HG03342 (cell line): ENCODE data around the gene DNAH6.

Source experiments
- ATAC-seq: cut with Tn5 transposase; IDR thresholded peaks from one replicate; pipeline ENCODE4 v1.9.1; 2021; ENCODE audit warnings: mild to moderate bottlenecking, moderate library complexity; ENCODE audit not compliant: unreplicated experiment

DNAH6 gene

DNA sequence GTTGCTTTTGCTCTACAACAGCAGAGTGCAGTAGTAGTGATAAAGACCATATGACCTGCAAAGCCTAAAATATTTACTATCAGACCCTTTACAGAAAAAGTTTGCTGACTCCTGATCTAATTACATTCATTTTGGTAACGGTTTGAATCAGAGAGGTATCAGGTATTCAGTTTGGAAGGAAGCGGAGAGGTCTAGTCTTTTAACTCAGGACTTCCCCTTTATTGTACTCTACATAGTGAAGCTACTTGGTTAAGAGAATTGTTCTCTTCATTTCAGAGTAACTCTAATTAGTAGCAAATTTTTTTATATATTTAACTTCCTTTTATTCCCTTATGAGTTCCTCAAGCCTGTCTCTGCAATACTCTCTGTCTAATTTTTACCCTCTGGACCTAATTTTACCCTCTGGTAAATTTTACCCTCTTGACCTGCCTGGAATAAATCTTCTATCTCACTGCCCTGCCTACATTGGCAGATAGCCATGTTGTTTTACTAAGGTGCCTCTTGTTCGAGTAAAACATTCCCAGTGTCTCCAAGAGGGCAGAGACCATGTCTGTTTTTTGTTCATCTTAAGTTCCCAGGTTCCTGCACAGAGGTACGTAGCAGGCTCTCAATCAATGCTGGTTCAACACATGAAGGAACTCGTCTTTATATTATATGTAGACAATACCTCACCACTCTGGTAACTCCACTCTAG, 170.6 kb downstream of the DNAH6 start:
- ATAC-seq = no peak

DNA sequence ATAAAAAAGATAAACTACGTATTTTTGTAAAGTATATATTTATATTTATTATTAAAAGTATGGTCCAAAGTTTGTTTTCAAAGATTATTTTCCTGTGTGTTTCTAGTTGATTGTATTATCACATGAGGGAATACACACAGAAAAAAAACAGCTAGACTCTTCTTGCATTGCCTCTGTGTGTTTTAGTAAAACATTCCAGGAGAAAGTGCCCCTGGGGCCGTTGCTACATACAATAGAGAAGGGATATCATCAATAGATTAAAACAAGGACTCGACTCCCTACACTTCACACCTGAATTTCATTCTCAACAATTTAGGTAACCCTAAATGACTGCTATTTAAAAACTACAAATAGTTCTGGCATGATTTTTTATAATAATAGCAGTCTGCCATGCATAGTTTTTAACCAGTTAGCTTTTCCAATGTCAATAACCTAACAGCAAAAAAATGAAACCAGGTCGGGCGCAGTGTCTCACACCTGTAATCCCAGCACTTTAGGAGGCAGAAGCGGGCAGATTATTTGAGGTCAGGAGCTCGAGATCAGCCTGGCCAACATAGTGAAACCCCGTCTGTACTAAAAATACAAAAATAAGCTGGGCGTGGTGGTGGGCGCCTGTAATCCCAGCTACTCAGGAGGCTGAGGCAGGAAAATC, 171.3 kb downstream of the DNAH6 start:
- ATAC-seq = no peak

DNA sequence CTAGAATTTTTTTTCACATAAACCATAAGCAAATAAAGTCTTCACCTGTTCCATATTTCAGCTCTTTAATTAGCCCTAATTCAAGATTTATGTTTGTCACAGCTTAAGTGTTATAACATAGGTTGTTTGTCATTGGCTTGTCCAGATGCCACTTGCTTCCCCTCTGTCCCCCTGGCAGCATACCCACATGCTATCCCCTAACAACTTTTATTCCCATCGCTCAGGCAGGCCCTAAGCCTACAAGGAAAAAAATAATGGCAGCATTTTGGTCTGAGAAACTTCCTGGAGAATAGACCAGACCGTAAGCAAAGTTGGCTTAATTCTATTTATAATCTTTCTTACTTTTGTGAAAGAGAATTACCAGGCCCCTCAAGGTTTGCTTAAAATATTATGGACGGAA, 173.9 kb downstream of the DNAH6 start:
- no peak for ATAC-seq

DNA sequence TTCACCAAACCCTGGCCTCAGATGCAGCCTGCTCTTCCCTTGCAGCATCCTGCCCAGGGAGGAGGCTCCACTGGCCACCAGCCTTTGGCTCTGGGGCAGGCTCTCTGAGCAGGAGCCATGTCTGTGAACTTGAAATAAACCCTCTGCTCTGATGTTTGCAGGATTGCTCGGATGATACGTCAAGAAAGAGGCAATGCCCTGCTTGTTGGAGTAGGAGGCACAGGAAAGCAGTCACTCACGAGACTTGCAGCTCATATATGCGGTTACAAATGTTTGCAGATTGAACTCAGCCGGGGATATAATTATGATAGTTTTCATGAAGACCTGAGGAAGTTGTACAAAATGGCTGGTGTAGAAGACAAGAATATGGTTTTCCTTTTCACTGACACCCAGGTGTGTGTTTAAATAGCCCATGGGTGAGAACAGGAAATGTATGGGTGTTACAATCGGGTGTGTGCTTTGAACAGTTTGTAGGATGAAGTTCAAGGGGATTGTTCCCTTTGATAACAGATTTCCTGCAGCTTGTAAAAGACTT, 177.9 kb downstream of the DNAH6 start:
- ATAC-seq = no peak

DNA sequence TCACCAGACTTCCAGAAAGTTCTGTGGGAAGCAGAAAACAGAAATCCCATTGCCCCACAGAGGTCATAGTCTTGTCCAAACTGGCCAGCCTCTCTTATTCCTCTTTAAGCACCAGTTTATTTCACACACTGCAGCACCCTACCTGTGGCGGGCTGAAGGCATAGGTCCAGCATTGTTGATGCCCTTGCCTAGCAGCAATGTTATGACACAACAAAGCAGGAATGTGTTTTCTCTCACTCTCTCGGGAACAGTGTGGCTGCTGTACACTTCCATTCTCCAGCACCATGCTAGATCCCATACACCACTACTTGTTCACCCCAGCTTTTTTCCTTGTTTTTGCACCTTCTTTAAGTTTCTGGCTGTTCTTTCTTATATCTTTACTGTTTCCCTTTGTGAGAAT, 181.6 kb downstream of the DNAH6 start:
- ATAC-seq = no peak

DNA sequence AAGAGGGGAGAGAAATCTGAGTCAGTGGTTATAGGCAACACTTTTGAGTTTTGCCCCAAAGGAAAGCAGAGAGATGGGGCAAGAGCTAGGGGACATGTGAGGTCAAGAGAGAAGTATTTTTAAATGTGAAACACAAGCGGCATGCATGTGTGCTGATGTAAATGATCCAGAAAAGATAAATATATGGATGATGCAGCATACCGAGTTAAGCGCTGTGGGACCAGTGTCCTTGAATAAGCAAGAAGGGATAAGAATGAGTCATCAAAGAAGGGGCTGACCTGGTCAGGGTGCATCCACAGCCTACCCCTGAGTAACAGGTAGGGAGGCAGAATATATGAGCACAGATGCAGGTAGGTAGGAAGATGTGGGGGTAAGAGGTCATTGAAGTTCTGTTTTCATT, 183.7 kb downstream of the DNAH6 start:
- ATAC-seq = no peak

DNA sequence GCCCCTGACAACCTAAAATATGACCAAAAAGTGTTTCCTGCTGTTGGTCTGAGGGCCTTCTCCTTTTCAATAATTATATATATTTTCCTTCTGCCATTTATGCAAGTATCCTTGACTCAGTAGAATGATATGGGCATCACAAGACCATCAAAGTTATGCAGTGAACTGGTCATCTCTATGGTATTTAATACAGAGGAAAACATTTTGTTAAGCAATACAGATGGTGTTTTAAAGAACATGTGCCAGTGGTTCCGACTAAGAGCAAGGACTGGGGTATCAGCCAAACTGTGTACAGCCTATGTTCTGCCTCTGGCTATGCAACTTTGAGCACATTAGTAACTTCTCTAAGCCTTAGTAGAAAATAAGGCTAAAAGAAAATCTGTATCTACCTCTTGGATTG, 185.6 kb downstream of the DNAH6 start:
- no peak for ATAC-seq

DNA sequence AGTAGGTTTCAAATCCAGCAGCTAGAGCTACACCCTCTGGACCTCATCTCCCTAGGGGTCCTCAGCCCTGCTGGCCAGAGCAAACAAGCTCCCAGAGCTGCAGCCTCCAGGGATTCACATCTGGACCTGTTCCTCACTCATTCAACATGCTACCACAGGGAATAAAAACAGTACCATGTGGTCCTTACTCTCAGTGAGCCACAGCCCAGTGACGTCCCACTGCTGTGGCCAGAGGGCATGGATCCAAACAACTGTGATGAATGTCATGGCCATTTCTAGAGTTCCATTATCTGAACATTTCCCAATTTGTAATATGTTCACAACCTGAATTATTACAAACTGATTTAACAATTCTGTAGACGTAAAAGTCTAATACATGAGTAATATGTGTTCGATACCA, 186.6 kb downstream of the DNAH6 start:
- no peak for ATAC-seq

DNA sequence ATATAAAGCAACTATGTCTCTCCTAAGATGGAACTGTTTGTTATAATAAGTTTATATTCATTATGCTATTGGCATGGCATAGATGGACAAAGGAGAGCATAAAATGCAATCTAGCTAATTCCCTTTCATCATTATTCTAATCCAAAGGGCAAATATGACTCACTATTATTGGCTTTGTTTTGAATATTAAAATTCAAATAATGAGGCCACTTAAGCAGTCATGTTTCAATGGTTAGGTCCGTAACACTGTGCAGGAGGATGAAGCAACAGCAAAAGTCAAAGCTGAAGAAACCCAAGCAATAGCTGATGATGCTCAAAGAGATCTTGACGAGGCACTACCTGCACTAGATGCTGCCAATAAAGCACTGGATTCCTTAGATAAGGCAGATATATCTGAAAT, 187.5 kb downstream of the DNAH6 start:
- ATAC-seq = no peak

DNA sequence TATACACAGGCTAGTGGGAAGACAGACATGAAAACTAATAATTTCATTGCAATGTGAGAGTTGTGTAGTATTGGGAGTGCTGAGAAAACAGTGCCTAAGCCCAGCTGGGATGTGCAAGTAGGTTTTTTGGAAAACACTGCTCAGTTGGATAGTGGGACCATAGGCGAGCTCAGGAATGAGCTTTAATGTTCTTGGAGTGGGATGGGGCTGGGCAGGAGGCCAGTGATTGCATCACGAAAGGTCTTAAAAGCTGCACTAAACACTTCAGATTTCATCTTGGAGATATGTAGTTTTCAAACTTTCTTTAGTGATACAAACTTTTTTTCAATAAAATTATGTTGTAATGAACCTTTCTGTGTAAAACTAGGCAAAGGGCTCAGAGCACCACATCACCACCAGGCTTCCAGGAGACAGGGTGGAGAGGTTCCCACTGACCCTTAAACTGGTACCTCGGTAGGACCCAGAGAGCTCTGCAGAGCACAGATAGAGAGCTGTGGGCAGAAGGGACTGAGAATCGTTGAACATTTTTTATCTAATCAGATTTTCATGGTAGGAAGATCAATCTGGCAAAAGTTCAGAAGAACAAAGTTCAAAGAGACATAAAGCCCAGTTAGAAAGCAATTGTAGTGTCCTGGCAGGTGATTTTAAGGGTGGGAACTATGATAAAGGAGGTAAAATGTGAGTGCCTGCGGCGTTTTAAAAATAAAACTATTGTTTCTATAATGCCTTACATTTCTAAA, 188.4 kb downstream of the DNAH6 start:
- ATAC-seq = no peak

DNA sequence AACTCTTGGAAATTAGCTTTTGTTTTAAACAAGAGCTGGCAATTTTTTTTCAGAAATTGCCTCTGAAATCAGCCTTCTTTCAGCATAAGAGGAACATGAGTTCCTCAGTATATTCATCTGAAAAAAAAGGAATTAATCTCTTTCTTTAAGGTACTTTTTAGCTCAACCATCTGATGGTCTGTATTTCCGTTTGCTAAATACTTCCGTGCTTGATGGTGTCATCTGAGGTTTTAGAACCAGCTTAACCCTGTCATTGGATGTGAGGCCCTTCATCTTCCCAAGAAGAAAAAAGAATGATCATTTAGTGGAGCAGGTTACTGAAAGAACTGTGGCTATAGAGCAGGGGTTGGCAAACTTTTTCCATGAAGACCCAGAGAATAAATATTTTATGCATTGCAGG, 189.6 kb downstream of the DNAH6 start:
- ATAC-seq = no peak

DNA sequence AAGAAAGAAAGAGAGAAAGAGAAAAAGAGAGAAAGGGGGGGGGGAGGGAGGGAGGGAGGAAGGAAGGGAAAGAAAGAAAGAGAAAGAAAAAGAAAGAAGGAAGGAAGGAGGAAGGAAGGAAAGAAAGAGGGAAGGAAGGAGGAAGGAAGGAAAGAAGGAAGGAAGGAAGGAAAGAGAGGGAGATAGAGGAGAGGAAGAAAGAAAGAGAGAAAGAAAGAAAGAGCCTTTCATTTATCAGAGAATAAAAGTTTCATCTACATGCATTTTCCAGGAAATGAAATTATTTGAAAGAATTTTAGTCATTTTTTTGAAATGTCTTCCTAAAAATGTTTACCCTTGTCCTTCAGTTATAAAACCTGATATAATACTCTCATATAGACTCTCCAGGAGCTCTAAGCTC, 192.1 kb downstream of the DNAH6 start:
- ATAC-seq = no peak

DNA sequence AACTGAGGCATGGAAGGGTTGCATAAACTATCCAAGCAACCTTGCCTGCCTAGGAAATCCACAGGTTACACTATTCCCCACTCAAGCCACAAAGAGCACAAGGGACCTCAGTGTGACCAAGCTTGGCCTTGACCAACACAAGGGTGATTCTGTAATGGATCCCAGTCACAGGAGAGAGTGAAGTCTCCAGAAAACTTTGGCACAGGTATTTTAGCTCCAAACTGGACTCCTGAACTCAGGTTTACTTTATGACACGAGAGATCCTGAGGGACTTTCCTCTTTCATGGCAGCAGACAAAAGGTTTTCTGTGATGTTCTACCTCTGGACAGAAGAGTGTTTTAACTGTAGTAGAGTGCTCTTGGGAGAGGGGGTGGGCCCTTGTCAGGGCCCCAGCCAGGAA, 195.4 kb downstream of the DNAH6 start:
- ATAC-seq = no peak

DNA sequence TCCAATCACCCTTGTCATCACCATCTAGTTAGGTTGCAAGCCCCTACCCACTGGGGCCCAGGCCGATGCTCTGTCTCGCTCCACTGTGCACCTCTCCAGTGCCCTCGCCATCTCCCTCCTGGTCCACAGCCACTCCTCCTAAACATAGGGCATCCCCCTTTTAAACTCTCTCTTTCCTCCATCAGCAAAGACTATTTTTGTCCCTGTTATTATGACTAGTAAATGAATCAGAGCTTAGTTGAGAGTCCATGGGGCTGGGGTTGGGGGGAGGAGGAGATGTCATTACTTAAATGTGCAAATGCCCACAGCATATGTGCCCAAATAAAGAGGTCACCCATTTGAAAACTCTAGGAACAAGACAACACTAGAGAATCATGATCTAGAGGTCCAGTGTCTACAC, 197.1 kb downstream of the DNAH6 start:
- no peak for ATAC-seq

DNA sequence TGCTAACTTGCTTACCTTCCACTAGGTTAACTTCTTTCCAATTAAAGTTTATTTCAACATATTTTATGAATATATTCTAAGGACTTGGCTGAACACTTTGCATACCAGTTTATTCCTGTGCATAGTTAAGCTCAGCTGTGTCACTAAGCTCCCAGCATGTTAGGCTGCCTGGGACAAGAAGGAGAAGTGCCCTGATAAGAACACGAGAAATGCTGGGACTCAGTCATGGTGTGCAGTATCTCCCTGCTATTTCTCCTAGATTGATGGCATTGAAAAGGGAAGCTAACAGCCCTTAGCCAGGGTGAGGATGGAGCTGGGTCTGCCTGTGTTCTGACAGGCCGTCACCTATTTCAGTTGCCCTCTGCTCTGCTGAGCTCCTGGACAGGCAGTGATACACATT, 200.3 kb downstream of the DNAH6 start:
- ATAC-seq = no peak

DNA sequence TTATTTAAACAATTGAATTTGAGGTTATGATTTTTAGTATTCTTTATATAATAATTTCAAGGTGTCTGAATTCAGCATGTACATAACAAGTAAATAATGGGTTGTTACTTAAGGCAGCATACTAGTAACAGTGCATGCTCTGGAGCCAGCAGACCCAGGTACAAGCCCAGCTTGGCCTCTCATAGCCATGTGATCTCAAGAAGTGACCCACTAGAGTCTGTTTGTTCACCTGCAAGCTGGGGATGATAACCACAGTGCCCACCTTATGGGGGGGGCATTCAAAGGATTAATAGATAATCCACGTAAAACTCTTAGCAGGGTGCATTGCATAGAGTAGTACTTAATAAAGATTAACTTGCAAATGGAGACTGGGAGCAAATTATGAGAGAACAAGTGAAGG, 201.0 kb downstream of the DNAH6 start:
- no peak for ATAC-seq

DNA sequence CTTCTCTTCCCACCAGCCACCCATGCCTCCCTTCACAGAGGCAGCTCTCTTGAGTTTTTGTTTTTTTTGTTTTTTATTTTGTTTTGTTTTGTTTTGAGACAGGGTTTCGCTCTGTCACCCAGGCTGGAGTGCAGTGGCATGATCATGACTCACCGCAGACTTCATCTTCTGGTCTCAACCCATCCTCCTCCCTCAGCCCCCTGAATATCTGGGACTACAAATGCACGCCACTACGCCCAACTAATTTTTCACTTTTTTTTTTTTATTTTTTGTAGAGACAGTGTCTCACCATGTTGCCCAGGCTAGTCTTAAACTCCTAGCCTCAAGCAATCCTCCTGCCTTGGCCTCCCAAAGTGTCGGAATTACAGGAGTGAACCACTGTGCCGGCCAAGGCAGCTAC, 203.1 kb downstream of the DNAH6 start:
- no peak for ATAC-seq

DNA sequence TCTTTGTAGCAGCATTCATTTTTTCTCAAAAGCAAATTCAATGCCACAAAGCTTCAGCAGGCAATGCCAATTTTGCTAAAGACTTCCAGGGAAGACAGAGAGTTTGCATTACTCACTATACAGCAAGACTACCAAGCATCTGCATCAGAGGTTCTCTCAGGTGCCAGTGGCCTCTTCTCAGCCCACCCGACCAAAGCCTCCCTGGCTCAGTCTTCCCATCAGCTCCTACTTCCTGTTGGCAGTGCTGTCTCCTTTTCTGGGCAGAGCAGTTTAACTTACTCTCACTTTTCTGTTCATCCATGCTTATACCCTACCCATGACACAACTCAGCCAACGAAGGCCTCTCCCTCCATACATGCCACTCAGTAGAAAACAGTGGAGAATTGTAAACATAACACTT, 207.5 kb downstream of the DNAH6 start:
- no peak for ATAC-seq

DNA sequence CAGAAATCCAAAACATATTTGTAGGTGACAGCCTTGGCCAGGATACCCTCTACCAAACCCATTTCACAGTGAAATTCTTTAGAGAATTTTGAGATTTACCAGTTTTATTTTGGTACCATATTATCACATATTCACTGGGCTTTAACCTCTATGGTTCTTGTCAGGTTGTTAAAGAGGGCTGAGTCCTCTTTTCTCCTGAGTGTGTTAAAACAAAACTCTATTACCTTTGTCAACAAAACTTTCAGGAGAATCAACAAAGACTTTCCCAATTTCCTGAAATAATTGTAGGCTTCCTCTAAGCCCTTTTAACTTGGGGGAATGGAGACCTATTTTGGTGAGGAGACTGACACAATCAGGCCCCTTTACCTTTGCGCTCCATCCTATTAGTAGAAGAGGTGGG, 209.4 kb downstream of the DNAH6 start:
- ATAC-seq = no peak

DNA sequence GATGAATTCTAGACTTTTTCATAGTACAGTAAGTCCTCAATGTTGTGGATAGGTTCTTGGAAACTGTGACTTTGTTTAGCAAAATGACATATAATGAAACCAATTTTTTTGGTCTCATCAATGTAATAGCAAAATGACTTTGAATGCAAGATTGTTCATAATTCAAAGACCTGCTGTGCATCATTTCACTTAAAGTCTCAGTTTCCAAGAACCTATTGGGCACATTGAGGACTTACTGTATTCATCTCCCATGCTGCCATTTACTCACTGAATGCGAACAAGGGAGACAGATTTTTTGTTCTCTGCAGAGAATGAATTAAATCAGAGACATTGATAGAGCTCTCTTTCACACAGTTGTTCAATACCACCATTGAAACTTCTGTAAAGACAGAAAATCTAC, 211.0 kb downstream of the DNAH6 start:
- no peak for ATAC-seq

DNA sequence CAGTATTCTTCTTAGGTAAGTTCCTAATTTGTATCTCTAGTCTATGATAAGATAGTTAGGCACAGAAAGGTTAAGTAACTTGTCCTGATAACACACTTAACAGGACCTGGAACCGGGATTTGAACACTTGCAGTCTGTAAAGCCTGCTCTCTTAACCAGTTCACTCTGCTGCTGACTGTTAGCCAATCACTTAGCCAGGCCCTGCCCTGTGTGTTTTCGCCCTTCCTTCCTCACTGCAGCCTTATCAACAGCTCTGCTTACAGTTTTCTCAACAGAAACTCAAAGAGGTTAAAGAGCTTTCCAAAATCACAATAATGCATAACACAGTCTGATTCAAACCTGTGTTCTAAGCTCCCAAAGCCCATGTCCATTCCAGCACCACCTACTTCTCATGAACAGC, 212.9 kb downstream of the DNAH6 start:
- ATAC-seq = no peak

DNA sequence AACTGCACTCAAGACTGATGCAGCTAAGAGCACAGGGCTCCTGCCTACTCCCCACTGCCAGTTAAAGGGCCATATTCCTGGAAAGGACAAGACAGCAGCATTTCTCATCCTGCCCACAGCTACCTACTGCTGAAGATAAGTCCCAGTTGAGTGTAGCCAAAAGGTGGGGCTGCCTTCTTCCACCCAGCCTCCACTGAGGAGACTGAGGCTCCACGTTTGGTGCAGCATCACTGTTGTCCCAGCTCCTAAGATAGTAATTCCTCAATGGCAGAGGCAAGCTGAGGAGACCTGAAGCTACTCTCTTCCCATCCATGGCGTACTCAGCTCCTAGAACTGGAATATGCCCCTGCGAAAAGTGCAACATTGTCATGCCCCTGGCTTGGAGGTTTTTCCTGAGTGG, 214.9 kb downstream of the DNAH6 start:
- no peak for ATAC-seq
